Measurements from ENCODE around the gene PITHD1.

- TF ChIP-seq CTCF (IDR thresholded peaks at IDR 0.05), result no peak
- TF ChIP-seq POLR2A (IDR thresholded peaks at IDR 0.05), result peak in 1 of 2 donors; percentile 38
Measured at GRCh38 chr1:23825076-23825761, 47.0 kb downstream of the PITHD1 start, which contains the start of gene HMGCL.

Measured in lower leg skin (tissue), 3 donors.